ENCODE measurements around the gene VPS33A.
A peak's percentile ranks its signal among the peaks of the same experiment; 100 is the strongest.

- no peak for TF ChIP-seq CTCF (conservative IDR thresholded peaks at IDR 0.05 in 1 of 2, IDR thresholded peaks at IDR 0.05 in 1 of 2; ENCODE audit: low read depth in 1 of 2, low read length in 2 of 2)
- peak; percentile 62 for TF ChIP-seq EZH2 (IDR thresholded peaks at IDR 0.05; ENCODE audit: low read length, missing control alignments)
Measured at GRCh38 chr12:122204167-122205052, 61.9 kb downstream of the VPS33A start.
